GM19467 (cell line): Measurements from ENCODE around the gene ZNF511.
"Not testable (repeated sequence)": the region's sequence is repeated elsewhere in the genome, so short reads cannot be mapped to it uniquely, and the experiment has no call there.

ENCODE experiments used
- ATAC-seq: cut with Tn5 transposase; IDR thresholded peaks from one replicate; pipeline ENCODE4 v1.9.1; 2021; ENCODE audit warnings: mild to moderate bottlenecking, moderate library complexity; ENCODE audit not compliant: unreplicated experiment

ZNF511 gene

GRCh38 chr10:133313192-133313591 is 4.5 kb downstream of the ZNF511 start:
- ATAC-seq, result no peak

- no peak for ATAC-seq
These were observed 6.2 kb downstream of the ZNF511 start for GRCh38 chr10:133314911-133315310.

- no peak for ATAC-seq
These were observed 7.1 kb downstream of the ZNF511 start for GRCh38 chr10:133315847-133316246.

GRCh38 chr10:133316266-133316665 is 7.6 kb downstream of the ZNF511 start:
- no peak for ATAC-seq

GRCh38 chr10:133316732-133317131 is 8.0 kb downstream of the ZNF511 start:
- no peak for ATAC-seq

- peak; percentile 71 for ATAC-seq
These were observed 9.9 kb downstream of the ZNF511 start for GRCh38 chr10:133318494-133319127.

- ATAC-seq, result not testable (repeated sequence)
These were observed 12.2 kb downstream of the ZNF511 start for GRCh38 chr10:133320852-133321422.

GRCh38 chr10:133322064-133322709 is 13.5 kb downstream of the ZNF511 start:
- ATAC-seq, result not testable (repeated sequence)

- ATAC-seq, result no peak
These were observed 15.6 kb downstream of the ZNF511 start for GRCh38 chr10:133324198-133324792.

- no peak for ATAC-seq
These were observed 16.1 kb downstream of the ZNF511 start for GRCh38 chr10:133324857-133325260.

GRCh38 chr10:133325440-133326222 is 16.9 kb downstream of the ZNF511 start:
- no peak for ATAC-seq

- no peak for ATAC-seq
These were observed 17.5 kb downstream of the ZNF511 start for GRCh38 chr10:133326223-133326551.

GRCh38 chr10:133326745-133327650 is 18.3 kb downstream of the ZNF511 start:
- no peak for ATAC-seq

GRCh38 chr10:133327651-133328357 is 19.1 kb downstream of the ZNF511 start:
- no peak for ATAC-seq

GRCh38 chr10:133328358-133329343 is 19.9 kb downstream of the ZNF511 start:
- ATAC-seq, result no peak

GRCh38 chr10:133329491-133330202 is 20.9 kb downstream of the ZNF511 start:
- ATAC-seq, result peak; percentile 78

- ATAC-seq, result no peak
These were observed 24.4 kb downstream of the ZNF511 start for GRCh38 chr10:133332936-133333699.
